Lung (tissue), 12 donors: ENCODE results near the gene TBC1D21. TPM values are rescaled to one million over a fixed set of nuclear protein-coding genes. Genes with fewer than 3 reads are reported as not detected.
A peak's percentile ranks its signal among the peaks of the same experiment; 100 is the strongest.

Experiments
- ATAC-seq: fragments of 200-7000 bp; cut with Tn5 transposase; one replicate; pipeline ENCODE4 v1.9.1; 2020; ENCODE audit warnings: moderate number of reproducible peaks; ENCODE audit not compliant: insufficient read depth, low FRiP score
- DNase-seq, 3 donors: peaks; one replicate each; pipeline ENCODE4 v3.0.0-alpha.2; 2013 to 2017
- H3K27ac ChIP-seq, 2 donors: one replicate each; pipeline ENCODE4 v1.5.1; 2013; ENCODE audit warnings: mild to moderate bottlenecking in 2 of 2, moderate library complexity in 2 of 2, control low read depth in 1 of 2, inconsistent platforms in 1 of 2, low read depth in 1 of 2, low read length in 1 of 2
- H3K27me3 ChIP-seq, 3 donors: one replicate each; pipeline ENCODE4 v1.5.1; 2013; ENCODE audit warnings: low read length in 2 of 3; ENCODE audit not compliant: control insufficient read depth in 3 of 3, insufficient read depth in 3 of 3
- H3K36me3 ChIP-seq, 4 donors: one replicate each; pipeline ENCODE4 v1.5.1; 2013; ENCODE audit warnings: low read length in 4 of 4, mild to moderate bottlenecking in 1 of 4, moderate library complexity in 1 of 4; ENCODE audit not compliant: control insufficient read depth in 4 of 4, insufficient read depth in 4 of 4
- H3K4me1 ChIP-seq, 5 donors: one replicate each; pipeline ENCODE4 v1.5.1; 2013; ENCODE audit warnings: low read length in 5 of 5, mild to moderate bottlenecking in 2 of 5, moderate library complexity in 1 of 5; ENCODE audit not compliant: control insufficient read depth in 5 of 5, insufficient read depth in 5 of 5
- H3K4me3 ChIP-seq: one replicate; pipeline ENCODE4 v1.5.1; 2013; ENCODE audit warnings: mild to moderate bottlenecking, control low read depth, moderate library complexity
- H3K9ac ChIP-seq, 2 donors: one replicate each; pipeline ENCODE4 v1.5.1; 2013; ENCODE audit warnings: low read length in 2 of 2, control low read depth in 1 of 2; ENCODE audit not compliant: insufficient read depth in 1 of 2
- H3K9me3 ChIP-seq, 4 donors: one replicate each; pipeline ENCODE4 v1.5.1; 2013; ENCODE audit warnings: low read length in 3 of 4, mild to moderate bottlenecking in 1 of 4, moderate library complexity in 1 of 4; ENCODE audit not compliant: control insufficient read depth in 4 of 4, insufficient read depth in 3 of 4
- WGBS, 2 donors: extraction: QIAGEN DNeasy Blood & Tissue Kit; methylation state at CpG; one replicate each; pipeline ENCODE4 v1.1.7; 2013; 5-methylcytosine and 5-hydroxymethylcytosine counted together
- polyA plus RNA-seq, 2 donors: library from polyadenylated mRNA; stranded (reverse); fragments of 200-250 nt; gene quantifications; one replicate each; pipeline ENCODE4 v1.2.1, GENCODE V29; 2013
- total RNA-seq, 2 donors: library from RNA; depleted of rRNA in 1 of 2; stranded (reverse); fragments of >200 nt in 1 of 2; gene quantifications; one replicate each; pipeline ENCODE4 v1.2.1, GENCODE V29; 2014 to 2021
- TF ChIP-seq, protein P1 (sequence below): IDR thresholded peaks from 2 replicates; pipeline ENCODE4 v1.5.1; 2012; ENCODE audit warnings: mild to moderate bottlenecking; ENCODE audit errors: control extremely low read depth, extremely low read depth
- donor health status: control.
- donor health status: control.
- donor health status: Bipolar disorder and iron deficiency.
- donor health status: healthy.
- donor health status: DM: yes; HTN: yes; CAD: no.

Gene TBC1D21
- total and polyA plus RNA-seq, 4 donors, result not detected

DNA sequence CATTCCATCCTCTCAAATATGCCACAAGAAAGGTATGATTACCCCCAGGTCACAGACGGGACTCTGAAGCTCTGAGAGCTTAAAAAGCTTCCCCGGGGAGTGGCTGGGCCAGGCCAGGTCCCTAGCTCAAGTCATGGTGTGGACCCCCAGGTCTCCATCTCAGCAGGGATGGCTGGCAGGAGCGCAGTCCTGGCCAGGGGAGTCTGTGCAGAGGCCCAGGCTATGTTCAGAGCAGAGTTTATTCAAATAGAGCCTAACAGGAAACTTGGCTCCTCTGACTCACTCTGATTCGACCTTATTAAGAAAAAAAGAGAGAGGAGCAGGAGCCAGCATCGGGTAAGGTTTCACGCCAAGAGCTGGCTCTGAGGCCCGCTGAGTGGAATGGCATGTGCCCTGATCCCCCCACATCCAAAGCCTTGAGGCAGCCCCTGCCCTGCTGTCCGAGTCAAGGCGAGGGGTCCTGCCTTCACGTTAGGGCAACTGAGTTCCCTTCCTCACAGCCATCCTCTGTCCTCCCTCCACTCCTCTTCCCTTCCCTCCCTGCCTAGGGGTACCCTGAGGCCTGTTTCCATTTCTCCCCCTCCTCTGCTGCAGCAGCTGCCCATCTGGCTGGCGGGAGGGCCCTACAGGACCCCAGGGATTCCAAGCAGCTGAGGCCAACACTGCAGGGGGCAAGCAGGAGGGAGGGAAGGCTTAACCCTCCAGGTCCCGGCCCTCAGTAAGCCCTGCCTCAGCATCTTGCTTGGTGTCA, 51.0 kb downstream of the TBC1D21 start:
- Histone ChIP-seq H3K27me3 (no peaks in the 10 kb centered on the region), H3K9me3 (no peaks in the 10 kb centered on the region), H3K9ac (no peak overlapping the region), H3K4me3 (no peak overlapping the region), H3K36me3 (peaks cover 0 to 5% (median 0%) of the 10 kb centered on the region in 4 donors), H3K4me1 (peaks cover 17 to 69% (median 35%) of the 10 kb centered on the region in 5 donors), H3K27ac (peak overlapping the region; percentile 25 to 69)
- ATAC-seq (no peak), DNase-seq (peak; percentile 81 to 87 (median 85))
- 42 to 50% methylated on average over 11 to 12 of the region's 12 CpGs for WGBS, 2 donors
- TF ChIP-seq, protein P1, sequence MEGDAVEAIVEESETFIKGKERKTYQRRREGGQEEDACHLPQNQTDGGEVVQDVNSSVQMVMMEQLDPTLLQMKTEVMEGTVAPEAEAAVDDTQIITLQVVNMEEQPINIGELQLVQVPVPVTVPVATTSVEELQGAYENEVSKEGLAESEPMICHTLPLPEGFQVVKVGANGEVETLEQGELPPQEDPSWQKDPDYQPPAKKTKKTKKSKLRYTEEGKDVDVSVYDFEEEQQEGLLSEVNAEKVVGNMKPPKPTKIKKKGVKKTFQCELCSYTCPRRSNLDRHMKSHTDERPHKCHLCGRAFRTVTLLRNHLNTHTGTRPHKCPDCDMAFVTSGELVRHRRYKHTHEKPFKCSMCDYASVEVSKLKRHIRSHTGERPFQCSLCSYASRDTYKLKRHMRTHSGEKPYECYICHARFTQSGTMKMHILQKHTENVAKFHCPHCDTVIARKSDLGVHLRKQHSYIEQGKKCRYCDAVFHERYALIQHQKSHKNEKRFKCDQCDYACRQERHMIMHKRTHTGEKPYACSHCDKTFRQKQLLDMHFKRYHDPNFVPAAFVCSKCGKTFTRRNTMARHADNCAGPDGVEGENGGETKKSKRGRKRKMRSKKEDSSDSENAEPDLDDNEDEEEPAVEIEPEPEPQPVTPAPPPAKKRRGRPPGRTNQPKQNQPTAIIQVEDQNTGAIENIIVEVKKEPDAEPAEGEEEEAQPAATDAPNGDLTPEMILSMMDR, result no peak

DNA sequence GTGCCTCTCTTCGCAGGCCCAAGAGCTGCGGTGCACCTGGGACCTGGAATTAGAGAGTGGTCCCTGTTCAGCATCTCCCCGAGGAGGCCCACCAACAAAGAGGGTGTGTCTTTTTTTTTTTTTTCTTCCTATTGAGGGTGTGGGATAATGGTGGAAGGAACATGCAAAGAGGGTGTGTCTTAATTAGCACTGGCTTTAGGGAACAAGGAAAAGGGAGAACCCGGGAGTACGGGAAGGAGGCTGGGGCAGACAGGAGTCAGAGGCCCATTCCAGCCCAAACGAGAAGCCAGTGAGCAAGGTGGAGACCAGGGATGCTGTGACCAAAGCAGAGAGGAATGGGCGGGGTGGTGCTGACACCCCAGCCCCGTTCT, 52.5 kb downstream of the TBC1D21 start:
- ATAC-seq, result no peak
- Histone ChIP-seq H3K4me3 (no peak overlapping the region), H3K27me3 (no peaks in the 10 kb centered on the region), H3K4me1 (peaks cover 14 to 83% (median 44%) of the 10 kb centered on the region in 5 donors), H3K36me3 (peaks cover 0 to 5% (median 0%) of the 10 kb centered on the region in 4 donors), H3K27ac (peak overlapping the region; percentile 18 to 83), H3K9ac (peak overlapping the region in 1 of 2 donors; percentile 11), H3K9me3 (no peaks in the 10 kb centered on the region)
- TF ChIP-seq, protein P1, result no peak
- DNase-seq, result no peak
- WGBS, 2 donors, result 76 to 78% methylated on average over 8 of the region's 8 CpGs

DNA sequence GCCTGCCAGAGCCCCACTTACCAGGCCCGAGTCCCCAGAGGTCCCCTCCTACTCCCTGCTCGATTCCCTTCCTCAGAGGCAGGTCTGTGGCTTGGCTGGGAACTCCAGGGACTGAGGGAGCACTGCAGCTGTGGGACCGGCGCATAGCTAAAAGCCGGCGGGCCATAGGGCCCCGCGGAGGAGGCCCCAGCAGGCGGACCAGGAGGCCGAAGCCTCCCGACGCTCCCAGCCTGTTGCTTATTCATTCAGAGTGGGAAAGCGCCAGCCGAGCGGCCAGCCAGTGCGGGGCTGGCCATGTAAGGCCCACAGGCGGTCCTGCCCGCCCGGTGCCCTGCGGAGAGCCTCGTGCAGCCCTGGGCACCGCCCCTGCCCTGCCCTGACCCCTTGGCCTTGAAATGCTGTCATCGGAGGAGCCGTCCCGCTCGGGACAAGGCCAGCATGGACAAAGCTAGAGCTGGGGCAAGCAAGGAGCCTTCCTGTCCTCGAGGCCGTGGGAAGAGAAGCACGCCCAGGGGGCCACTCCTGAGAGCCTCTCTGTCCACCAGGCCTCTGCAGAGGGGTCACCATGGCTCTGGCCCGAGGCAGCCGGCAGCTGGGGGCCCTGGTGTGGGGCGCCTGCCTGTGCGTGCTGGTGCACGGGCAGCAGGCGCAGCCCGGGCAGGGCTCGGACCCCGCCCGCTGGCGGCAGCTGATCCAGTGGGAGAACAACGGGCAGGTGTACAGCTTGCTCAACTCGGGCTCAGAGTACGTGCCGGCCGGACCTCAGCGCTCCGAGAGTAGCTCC, 53.0 kb downstream of the TBC1D21 start, which contains the start of gene LOXL1:
Gene LOXL1 (plus strand): TSS at position 244 of the 784 bp plus-strand sequence. CDS start 322 bp downstream, at position 566.
- H3K27me3 ChIP-seq, result no peaks in the 10 kb centered on the region
- ATAC-seq, result peak; percentile 54
- peak within 1 kb of the TSS; percentile 25 to 53 for H3K9ac ChIP-seq
- H3K27ac ChIP-seq, result peak within 1 kb of the TSS; percentile 65 to 83
- H3K36me3 ChIP-seq, result peaks cover 0 to 9% (median 0%) of the 10 kb centered on the region in 4 donors
- 14 to 16% methylated on average over 36 to 47 of the region's 47 CpGs for WGBS, 2 donors
- TF ChIP-seq, protein P1, result no peak
- peak; percentile 85 to 89 (median 87) for DNase-seq
- peak within 1 kb of the TSS; percentile 36 for H3K4me3 ChIP-seq
- peaks cover 9 to 81% (median 41%) of the 10 kb centered on the region in 5 donors for H3K4me1 ChIP-seq
- H3K9me3 ChIP-seq, result no peaks in the 10 kb centered on the region
